NCI-H524 treated with DMSO at 0.1 percent for 48 hours (cell line): ENCODE results near the gene TBCD.
"Not testable (repeated sequence)": the region's sequence is repeated elsewhere in the genome, so short reads cannot be mapped to it uniquely, and the experiment has no call there.

Experiments
- DNase-seq: peaks from one replicate; lab custom pipeline; 2025; lab: John Stamatoyannopoulos, UW

The TBCD gene

DNA sequence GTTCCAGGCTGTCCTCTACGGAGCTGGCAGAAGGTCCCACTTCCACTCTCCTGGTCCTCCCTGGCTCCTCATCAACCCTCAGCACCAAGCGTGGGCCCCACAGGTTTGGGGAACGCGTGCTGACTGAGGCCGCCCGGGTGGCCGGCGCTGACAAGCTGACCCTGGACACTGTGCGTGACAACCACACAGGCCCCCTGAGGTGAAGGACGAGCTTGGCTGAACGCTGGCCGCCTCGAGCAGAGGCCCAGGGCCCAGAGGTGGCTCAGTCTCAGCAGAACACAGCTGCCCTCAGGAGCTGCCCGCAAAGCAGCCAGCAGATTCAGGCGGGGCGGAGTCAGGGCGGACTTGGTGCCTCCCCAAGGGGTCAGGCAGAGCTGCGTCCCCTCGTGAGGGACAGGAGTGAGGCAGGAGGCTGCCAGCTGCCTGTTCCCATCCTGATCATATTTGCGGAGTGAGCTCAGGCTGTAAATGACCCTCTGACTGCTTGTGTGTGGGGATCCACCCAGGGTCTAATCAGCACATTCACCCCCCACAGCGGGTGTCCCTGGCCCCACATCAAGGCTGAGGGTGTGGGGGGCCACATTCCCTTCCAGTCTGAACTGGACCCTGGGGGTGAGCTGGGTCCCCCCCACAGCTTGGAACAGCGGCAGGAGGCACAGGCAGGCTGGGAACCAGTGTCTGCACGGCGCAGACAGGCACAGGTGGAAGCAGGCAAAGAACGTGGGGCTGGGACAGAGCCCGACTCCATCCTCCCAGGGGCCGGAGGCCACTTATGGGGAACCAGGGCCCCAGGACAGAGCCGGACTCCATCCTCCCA is 222.5 kb downstream of the TBCD start:
- no peak for DNase-seq

DNA sequence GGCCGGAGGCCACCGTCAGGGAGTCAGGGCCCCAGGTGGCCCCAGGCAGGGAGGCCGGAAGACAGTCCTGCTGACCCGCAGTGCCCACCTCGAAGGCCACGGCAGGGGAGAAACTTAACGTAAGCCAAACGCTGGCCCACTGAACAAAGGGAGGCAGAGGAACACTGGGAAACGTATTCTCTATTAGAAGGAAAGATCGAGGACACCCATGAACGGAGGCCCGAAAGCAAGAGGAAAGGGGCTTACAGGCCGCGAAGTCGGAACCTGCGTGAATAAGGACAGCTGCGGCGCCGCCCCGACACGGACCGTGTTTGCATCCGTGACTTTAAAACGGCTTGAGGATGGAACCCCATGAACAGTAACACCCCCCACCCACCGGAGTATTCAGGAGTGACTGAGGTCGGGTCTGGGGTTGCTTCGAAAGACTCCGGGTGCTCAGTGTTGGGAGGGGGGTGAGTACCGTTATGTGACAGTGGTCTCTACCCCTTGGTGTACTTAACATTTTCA is 225.2 kb downstream of the TBCD start:
- DNase-seq: no peak

DNA sequence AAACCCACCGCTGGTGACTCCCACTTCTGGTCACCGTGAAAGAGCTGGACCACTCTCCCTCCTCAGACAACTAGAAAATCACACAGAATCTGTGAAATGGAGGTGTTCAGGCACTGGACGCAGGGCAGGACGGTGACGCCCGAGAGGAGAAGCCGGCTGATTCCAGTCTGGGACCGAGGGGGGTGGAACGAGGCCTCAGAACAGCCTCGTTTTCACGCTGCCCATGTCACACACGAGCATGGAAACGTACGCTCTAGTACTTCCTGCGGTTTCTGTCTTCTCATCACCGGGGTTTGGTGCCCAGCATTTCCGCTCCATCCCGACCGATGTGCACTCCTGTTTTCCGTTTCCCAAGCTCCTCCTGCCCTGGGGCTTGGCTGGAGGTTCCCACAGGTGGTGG is 225.7 kb downstream of the TBCD start:
- DNase-seq: no peak

DNA sequence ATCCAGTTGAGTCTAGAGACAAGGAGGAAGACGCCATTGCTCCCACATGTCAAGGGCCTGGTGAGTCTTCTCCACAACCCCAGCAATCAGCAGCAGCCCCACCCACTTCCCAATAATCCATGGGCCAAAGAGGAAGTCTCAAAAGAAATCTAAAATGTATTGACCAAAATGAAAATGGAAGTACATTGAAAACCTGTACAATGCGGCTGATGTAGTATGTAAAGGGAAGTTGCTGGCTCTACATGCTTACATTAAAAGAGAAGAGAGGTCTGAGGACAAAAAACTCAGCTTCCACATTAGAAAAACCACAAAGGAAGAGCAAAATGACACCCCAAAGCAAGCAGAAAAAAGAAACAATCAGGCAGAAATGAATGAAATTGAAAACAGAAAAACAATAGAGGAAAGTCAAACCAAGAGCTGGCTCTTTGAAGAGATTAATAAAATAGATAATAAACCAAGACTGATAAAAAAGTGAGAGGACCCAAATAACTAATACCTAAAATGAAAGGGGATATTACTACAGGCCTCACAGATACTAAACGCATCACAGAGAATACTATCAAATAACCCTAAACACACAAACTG is 227.0 kb downstream of the TBCD start:
- DNase-seq: no peak

DNA sequence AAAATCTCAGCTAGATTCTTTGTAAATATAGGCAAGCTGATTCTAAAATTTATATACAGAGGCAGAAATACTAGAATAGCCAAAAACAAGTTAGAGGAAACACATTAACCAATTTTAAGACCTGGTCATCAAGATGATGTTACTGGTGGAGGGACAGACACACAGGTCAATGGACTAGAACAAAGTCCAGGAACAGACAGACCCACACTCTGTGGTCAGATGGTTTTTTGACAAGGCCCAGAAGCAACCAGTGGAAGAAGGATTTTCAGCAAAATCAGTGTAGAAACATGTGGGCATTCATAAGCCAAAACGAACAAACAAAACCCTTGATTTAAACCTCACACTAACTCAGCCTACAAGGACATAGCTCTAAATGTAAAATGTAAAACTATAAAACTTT is 227.9 kb downstream of the TBCD start:
- no peak for DNase-seq

DNA sequence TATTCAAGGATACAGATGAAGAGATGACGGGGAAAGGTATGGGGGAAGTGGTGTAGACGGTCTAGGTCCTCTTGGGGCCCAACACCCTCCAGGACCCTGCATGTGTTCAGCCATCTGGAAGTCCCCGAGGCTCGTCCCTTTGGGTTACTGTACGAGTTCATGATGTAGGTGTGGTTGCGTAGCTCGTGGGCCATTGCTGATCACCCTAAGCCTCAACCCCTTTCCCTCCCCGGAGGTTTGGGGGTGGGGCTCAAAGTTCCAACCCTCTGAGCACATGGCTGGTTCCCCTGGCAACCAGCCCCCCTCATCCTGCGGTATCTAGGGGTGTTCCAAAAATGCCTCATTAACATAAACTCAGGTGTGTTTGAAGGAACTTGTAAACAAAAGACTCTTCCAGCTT is 228.8 kb downstream of the TBCD start:
- no peak for DNase-seq

DNA sequence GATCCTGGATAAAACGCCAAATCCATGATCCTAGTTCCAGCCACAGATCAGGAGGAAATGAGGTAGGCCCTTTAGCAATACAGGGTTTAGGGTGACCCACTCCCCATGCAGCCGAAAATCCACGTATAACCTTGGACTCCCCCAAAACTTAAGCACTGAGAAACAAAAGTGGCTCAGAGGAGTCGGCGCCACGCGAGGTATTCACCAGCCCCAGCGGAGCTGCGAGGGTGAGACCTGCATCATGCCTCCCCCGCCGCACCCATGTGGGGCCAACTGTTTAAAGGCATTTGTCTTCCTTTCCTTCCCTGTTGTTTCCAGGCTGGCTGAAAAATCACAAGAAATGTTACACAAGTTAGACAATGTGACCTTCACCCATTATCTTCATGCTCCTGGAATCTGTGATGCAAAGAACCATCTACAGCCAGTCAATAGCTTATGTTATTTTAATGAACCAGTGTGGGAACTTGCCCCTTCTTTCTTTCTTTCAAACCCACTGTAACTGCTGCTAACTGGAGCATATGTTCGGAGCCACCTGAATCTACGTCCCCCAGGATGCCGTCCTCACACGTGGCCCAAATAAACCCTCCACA is 229.4 kb downstream of the TBCD start:
- DNase-seq: no peak

DNA sequence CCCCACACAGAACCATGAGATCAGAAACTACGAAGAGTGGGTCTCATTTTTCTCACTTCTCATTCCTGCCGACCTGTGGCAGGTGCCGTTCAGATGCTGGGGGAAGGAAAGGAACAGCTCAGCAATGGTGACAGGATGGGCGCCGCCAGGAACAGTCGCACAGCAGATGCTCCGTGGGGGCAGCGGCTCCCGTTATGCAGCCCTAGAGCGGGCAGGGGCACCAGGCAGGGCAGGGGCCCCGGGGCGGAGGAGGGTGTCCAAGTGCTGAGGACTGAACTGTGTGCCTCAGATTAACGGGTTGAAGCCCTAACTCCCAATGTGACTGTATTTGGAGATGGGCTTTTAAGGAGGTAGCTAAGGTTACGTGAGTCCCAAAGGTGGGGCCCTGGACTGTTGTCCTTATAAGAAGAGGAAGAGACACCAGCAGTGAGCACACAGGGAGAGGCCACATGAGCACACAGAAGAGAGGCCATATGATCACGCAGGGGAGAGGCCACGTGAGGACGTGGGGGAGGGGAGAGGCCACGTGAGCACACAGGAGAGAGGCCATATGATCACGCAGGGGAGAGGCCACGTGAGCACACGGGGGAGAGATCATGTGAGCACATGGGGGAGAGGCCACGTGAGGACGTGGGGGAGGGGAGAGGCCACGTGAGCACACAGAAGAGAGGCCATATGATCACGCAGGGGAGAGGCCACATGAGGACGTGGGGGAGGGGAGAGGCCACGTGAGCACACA is 231.8 kb downstream of the TBCD start:
- no peak for DNase-seq

DNA sequence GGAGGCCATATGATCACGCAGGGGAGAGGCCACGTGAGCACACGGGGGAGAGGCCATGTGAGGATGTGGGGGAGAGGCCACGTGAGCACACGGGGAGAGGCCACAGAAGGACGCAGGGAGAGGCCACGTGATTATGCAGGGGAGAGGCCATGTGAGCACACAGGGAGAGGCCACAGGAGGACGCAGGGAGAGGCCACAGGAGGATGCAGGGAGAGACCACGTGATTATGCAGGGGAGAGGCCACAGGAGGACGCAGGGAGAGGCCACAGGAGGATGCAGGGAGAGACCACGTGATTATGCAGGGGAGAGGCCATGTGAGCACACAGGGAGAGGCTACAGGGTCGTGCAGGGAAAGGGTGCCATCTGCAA is 232.4 kb downstream of the TBCD start:
- not testable (repeated sequence) for DNase-seq

DNA sequence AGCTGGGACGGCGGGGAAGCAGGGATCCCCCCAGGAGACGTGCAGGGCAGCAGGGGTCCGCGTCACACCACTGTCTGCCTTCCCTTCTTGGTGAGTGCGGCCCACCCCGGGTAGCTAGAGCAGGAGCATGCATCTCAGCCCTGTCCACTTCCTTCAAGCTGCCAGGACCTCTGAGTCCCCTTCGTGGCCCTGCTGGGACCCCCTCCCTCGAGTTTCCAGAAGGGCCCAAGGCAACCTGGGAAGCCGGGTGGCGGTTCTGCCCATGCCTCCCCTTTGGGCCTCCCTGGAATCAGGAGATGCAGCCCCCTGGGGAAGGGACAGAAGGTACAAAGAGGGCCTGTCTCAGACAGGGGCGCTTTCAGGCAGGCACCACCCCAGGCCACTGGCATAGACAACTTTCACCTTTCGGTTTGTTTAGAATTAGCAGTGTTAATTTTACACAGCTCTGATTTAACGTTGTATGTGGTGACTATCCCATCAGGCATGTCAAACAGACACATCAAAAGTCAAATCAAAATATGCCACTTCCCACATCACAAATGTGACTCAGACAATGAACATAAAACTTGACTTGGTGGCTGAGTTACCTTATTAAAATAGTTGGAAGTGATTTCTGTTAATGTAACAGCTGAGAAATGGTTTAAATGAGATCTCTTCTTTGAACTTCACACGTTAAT is 233.0 kb downstream of the TBCD start:
- no peak for DNase-seq

DNA sequence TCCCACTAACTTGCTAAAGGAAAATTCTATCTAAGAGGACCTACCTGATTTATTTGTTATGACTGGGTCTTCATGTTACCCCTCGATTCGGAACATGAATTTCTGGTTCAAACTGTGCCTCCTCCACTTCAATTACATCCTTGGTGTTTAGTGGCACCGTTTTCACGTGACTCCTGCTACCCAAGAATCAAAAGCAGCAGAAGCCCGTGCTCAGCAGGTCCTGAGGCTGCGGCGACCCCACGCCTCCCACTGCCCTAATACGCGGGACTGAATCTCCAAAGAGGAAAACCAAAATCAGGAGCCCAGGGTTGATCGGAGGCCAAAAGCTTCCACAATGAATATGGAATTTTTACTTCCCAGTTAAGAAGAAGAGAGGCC is 233.6 kb downstream of the TBCD start:
- no peak for DNase-seq

DNA sequence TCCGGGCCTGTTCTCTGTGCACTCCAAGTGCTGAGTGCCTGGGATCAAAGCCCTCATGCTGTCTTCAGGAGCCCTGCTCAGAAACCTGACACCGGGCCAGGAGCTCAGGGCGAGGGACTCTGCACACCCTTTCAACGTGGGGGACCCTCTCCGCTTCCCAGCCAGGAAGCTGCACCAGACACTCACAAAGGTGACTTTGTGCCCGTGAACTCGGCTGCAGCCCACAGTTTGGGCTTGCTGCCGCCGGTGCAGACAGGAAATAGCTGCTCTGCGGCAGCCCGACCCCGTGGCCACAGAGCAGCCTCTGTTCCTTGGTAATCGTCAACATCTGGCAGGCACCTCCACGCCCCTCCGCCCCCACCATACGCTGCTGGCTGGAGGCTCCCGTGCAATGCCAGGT is 234.1 kb downstream of the TBCD start:
- DNase-seq: no peak

DNA sequence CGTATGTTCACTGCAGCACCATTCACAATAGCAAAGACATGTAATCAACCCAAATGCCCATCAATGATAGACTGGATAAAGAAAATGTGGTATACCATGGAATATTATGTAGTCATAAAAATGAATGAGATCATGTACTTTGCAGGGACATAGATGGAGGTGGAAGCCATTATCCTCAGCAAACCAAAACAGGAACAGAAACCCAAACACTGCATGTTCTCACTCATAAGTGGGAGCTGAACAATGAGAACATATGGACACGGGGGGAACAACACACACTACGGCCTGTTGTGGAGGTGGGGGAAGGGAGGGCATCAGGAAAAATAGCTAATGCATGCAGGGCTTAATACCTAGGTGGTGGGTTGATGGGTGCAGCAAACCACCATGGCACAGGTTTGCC is 237.2 kb downstream of the TBCD start:
- not testable (repeated sequence) for DNase-seq

DNA sequence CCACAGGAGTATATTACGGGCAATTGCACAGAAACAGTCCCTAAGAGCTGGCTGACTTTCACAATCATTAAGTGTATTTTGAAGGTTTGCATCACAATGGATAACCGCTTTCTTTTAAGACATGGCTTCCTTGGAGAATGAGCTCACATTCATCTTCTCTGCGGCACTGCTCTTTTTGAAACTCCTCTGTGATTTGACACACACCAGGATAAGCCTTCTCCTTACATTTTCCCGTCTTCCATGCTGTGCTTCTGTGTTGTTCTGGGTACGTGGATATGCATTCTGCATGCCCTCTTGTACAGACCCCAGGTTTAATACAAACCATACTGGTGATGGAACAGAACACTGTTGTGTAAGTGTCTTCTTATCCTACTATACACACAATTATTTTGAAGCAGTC is 238.0 kb downstream of the TBCD start:
- no peak for DNase-seq

DNA sequence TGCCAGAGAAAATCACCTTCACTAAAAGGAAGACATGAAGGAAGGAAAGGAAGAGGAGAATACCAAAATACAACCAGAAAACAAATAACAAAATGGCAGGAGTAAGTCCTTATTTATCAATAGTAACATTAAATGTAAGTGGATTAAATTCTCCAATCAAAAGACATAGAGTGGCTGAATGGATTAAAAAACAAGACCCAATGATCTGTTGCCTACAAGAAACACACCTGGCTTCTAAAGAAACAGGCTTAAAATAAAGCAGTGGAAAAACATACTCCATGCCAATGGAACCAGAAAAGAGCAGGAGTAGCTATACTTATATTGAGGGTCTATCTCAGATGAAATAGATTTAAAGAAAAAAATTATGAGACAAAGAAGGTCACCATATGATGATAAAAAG is 241.1 kb downstream of the TBCD start:
- DNase-seq: no peak
